ENCODE data around the gene ACYP2. TPM values are rescaled to one million over a fixed set of nuclear protein-coding genes. Genes with fewer than 3 reads are reported as not detected.

ACYP2 gene
- total RNA-seq, 1 donor from 2014 or later, result 4.9 TPM

GRCh38 chr2:54099370-54099769 lies 16.0 kb upstream of the ACYP2 start:
- H3K4me3 ChIP-seq (ENCODE audit: low read depth, low read length), result no peak overlapping the region
- no peak for DNase-seq (ENCODE audit: low read depth)
- TF ChIP-seq, protein P1, sequence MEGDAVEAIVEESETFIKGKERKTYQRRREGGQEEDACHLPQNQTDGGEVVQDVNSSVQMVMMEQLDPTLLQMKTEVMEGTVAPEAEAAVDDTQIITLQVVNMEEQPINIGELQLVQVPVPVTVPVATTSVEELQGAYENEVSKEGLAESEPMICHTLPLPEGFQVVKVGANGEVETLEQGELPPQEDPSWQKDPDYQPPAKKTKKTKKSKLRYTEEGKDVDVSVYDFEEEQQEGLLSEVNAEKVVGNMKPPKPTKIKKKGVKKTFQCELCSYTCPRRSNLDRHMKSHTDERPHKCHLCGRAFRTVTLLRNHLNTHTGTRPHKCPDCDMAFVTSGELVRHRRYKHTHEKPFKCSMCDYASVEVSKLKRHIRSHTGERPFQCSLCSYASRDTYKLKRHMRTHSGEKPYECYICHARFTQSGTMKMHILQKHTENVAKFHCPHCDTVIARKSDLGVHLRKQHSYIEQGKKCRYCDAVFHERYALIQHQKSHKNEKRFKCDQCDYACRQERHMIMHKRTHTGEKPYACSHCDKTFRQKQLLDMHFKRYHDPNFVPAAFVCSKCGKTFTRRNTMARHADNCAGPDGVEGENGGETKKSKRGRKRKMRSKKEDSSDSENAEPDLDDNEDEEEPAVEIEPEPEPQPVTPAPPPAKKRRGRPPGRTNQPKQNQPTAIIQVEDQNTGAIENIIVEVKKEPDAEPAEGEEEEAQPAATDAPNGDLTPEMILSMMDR (conservative IDR thresholded peaks at IDR 0.05; ENCODE audit: low read depth, low read length), result no peak

DNA sequence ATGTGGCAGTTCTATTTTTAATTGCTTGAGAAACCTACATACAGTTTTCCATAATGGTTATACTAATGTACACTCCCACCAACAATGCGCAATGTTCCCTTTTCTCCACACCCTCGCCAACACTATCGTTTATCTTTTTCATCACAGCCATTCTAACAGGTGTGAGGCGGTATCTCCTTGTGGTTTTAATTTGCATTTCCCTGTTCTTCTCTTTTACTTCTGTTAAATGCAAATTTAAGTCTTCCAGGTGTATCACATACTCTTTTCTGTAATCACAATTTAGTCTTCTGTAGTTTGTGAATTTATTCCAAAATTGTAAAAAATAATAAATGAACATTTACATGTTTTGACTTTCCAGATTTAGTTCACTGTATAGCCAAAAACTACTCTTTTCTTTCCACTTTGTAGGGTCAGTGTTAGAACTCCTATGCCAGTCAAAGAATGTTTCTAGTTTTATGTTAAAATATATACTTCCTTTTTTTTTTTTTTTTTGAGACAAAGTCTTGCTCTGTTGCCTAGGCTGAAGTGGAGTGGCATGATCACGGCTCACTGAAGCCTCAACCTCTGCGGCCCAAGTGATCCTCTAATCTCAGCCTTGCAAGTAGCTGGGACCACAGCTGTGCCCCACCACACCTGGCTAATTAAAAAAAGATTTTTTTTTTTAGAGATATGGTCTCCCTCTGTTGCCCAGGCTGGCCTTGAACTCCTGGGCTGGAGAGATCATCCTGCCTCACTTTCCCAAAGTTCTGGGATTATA lies 15.4 kb upstream of the ACYP2 start:
- no peak overlapping the region for H3K4me3 ChIP-seq (ENCODE audit: low read depth, low read length)
- TF ChIP-seq, protein P1 (conservative IDR thresholded peaks at IDR 0.05; ENCODE audit: low read depth, low read length), result no peak
- DNase-seq (ENCODE audit: low read depth), result no peak

DNA sequence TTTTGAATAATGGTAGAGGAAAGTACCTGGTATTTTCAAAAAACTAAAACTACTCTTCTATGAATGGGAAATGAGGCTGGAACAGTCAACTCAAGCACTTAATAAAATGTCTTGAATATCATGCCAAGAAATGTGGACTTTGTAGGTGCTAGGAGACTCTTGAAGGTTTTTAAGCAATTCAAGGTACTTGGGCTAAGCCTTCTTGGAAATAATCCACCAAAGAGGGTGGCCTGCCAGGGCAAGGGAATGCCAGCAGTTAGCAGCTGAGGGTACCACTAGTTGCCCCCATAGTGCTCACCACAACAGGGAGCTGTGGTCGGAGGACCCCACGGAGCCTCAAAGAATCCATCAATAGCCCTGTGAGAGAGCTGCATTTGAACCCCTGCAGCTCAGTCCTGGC lies 14.6 kb upstream of the ACYP2 start:
- TF ChIP-seq, protein P1 (conservative IDR thresholded peaks at IDR 0.05; ENCODE audit: low read depth, low read length), result no peak
- DNase-seq (ENCODE audit: low read depth), result no peak

DNA sequence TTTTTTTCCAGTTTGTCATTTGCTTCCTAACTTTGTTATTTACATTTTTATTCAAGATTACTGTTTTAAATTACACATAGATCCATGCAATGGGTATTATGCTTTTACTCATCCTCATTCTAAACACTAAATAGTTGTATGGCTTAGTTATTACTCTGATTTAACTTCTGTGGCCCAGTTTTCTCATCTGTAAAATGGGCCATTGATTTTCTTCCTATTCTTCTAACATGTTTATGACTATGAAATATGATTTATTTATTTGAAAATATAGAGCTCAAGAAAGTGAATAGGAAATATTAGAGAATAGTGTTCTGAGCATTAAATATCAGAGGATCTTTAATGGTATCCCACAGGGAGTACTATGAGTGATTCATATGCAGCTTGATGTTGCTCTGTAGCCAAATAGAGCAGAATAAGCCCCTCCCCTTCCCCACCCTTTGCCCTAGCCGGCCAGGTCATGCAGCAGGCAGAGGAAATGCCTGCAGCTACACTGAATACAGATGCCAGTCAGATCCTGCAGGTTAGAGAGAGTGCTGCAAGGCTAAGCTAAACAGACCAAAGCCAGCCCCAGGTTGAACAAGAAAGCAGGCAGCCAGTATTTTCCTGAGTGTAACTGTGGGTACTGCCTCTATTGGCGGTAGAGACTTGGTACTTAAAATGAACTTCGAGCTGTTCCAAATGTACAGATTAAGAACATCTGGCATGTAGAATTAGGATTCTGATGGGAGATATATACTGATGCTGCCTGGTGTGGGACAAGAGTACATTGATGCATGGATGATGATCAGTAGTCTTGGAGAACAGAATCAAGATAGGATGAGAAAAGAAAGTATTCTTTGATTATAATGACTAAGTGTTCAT lies 11.7 kb upstream of the ACYP2 start:
- TF ChIP-seq, protein P1 (conservative IDR thresholded peaks at IDR 0.05; ENCODE audit: low read depth, low read length), result no peak
- no peak for DNase-seq (ENCODE audit: low read depth)
- H3K4me3 ChIP-seq (ENCODE audit: low read depth, low read length), result no peak overlapping the region

More for the DNA sequence above, 14.6 kb upstream of the ACYP2 start:
- no peak overlapping the region for H3K4me3 ChIP-seq (ENCODE audit: low read depth, low read length)

DNA sequence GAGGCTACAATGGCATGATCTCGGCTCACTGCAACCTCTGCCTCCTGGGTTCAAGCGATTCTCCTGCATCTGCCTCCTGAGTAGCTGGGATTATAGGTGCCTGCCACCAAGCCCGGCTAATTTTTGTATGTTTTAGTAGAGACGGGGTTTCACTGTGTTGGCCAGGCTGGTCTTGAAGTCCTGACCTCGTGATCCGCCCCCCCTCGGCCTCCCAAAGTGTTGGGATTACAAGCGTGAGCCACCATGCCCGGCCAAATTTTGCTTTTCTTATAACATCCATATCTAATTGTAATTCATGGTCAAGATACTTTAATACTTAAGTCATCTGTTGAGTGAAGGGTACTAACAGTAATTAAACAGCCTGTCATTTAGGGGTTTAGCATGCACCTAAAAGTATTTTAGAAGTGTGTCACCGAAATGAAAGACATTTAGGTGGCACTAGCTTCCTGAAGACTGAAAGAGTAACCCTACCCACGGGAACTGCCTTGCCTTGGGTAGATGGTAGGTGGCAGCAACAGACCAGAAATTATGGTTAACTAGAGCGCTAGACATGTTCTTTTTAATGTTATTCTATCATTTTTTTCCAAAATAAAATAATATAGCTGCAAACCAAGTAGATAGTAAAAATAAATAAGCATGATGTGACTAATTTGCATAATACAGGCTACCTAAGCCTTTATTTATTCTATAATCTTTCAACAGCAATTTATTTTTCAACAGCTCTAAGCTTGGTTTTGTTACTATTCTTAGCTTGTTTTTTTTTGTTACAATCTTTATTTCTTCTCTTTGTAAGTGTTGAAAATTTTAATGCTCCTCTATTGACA lies 8.6 kb upstream of the ACYP2 start:
- no peak overlapping the region for H3K4me3 ChIP-seq (ENCODE audit: low read depth, low read length)
- no peak for DNase-seq (ENCODE audit: low read depth)
- TF ChIP-seq, protein P1 (conservative IDR thresholded peaks at IDR 0.05; ENCODE audit: low read depth, low read length), result peak; percentile 89

DNA sequence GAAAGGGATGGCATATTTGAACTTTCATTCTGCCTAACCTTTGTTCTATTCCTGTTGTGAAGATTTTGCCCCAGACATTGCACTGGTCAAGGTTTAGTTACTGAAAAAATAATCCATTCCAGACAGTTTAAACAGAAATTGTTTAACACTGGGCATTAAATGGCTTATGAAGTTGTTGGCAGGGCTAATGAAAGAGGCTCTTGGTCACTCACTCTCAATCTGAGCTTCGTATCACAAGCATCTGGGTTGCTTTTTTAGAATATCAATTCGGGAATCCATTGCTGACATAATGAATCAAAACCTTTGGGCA lies 8.0 kb upstream of the ACYP2 start:
- TF ChIP-seq, protein P1 (conservative IDR thresholded peaks at IDR 0.05; ENCODE audit: low read depth, low read length), result no peak
- DNase-seq (ENCODE audit: low read depth), result no peak
- no peak overlapping the region for H3K4me3 ChIP-seq (ENCODE audit: low read depth, low read length)
